GM18867 (cell line): ENCODE results near the gene GALNT18.

ENCODE experiments used
- ATAC-seq: cut with Tn5 transposase; IDR thresholded peaks from one replicate; pipeline ENCODE4 v1.9.1; 2021; ENCODE audit warnings: mild to moderate bottlenecking, moderate library complexity; ENCODE audit not compliant: unreplicated experiment

GALNT18 gene

DNA sequence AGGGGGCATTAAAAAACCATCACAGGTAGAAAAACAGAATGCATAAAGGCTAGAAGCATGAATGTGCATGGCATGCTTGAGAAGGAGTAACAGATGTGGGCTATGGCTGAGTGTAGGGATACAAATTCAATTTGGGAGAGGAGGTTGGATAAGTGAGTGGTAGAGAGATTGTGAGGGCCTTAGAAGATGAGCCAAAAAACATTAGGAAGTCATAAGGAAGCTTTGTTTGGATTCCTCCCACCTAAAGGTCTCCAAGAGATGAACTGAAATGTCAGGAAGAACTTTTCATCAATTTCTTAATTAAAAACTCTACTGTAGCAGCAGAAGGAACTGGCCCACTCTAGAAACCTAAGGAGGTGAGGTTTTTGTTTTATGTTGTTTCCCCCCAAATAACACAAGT, 227.6 kb downstream of the GALNT18 start:
- ATAC-seq = no peak

DNA sequence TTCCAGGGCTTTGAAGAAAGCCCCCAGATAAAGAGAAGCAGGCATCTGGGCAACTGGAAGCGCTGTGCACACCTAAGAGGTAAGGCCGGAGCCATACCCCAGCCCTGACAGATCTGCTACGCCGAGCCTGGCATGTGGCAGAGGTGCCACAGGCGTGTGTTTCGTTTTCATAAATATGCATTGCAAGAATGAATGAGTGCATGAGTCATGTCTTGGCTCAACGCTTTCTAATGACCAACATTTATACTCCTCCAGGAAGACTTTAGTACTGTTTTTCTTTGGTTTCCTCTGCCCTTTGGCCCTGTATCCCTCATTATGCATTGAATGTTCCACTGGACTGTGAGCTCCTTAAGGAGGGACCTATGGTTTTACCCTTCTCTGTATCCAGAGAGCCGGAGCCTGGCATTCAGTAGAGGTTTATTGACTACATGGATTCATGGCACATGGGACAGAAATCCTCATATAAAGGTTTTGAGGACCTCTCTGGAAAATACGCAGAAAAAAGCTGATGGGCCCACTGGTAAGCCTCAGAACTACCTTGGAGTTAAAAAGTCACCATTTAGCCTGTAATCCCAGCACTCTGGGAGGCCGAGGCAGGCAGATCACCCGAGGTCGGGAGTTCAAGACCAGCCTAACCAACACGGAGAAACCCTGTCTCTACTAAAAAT, 229.9 kb downstream of the GALNT18 start:
- ATAC-seq = no peak

DNA sequence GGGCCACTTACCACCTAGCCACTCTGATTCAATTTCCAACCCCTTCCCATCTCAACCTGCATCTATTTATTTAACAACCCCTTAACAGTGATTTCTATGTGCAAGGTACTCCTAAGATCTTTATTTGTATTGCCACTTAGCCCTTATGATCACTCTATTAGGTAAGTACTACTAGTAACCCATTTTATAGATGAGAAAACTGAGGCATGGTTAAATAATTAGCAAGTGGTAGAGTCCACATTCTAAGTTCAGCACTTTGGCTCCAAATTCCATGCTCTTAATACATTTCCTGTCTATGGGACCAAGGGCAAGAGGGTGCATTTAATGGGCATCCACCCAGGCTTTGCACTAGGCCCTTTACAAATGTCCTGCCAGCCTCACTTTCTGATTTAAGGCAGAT, 230.6 kb downstream of the GALNT18 start:
- no peak for ATAC-seq

DNA sequence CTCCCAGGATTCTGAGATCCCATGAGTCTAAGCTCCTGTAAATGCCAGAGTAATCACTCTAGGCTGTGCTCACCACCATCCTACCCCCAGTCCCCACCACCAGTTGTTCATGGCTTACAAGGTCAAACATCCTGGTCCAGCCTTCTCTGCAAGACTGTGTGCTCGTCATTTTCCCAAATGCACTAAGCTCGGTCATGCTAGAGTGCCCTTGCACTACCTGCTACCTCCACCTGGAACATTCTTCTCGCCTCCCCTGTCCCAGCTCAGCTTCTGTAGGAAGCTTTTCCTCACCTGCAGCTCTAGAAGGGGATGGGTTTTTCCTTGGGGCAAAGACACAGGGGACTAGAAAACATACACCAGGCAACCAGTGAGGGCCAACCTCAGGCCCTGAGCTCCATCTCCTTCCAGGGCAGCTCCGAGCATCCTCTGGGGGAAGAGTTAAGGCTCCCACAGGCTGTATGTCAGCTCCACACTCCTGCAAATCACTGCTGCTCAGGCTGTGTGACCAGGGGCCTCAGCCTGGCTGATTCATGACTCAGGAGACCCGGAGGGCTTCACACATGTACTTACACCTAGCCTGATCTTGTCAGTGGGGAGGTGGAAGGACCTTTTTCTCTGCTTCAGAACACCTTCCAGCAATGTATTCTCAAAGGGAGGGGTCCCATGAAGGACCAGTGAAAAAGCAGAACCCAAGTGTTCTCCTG, 231.6 kb downstream of the GALNT18 start:
- no peak for ATAC-seq

DNA sequence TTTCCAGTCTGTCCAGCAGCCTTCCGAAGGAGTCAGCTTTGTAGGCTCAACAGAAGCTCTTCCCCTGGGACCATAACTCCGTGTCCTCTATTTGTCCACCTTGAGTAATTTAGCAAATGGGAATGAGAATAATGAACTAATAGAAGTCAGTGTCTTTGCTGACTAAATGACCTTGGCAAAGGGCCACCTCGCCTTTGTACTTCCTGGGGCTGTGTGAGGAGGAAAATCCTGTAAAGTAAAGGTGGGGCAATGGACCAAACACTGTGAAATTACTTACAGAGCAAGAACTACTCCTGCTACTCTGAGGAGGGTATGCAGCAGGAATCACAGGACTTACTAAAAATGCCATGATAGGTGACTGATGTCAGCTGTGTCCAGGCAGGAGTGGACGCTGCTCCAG, 232.6 kb downstream of the GALNT18 start:
- no peak for ATAC-seq

DNA sequence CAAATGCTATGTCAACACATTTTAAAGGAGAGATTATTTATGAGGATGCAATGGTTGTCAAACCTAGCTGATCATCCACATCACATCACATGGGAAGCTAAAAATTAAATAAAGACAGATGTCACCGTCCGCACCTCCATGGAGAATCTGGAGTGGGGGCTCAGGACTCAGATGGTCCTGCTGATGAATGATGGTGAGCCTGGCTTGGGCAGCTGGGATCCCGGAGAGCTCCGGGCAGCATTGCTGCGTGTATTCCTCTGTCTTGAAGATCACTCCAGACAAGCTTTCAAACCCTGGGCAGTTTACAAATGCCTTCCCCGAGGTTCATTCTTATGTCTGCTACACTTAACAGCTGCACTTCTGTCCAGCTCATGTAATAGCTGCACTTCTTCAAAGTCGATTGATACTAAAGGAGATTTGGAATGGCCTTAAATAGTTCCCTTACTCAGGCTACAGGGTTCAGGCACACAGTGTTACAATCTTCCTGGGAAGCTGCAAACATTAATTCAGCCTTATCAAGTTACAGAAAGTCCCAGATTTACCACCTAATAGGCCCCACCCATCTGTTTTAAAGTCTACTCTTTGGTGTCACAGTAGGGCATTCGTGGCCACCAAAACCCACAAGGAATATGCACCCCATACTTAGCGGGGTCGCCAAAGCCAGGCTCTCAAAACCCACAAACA, 234.0 kb downstream of the GALNT18 start:
- ATAC-seq = no peak

DNA sequence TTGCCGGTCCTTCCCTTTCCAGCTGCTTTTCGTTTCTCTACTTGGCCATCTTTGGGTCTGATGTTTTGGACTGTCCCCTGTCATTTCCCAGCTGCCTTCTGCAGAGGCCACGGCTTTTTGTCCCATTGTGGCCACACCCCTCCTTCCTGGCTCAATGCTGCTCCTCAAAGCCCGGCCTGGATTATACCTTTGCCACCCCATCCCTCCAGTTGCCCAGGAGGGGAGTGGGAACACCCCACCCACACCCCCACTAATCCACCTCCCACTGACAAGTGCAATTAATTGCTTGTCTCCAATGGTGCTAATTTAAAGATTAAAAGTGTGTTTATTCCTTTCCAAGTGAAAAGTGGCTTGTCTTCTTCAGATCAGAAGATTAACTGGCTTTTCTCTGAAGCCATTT, 234.6 kb downstream of the GALNT18 start:
- no peak for ATAC-seq

DNA sequence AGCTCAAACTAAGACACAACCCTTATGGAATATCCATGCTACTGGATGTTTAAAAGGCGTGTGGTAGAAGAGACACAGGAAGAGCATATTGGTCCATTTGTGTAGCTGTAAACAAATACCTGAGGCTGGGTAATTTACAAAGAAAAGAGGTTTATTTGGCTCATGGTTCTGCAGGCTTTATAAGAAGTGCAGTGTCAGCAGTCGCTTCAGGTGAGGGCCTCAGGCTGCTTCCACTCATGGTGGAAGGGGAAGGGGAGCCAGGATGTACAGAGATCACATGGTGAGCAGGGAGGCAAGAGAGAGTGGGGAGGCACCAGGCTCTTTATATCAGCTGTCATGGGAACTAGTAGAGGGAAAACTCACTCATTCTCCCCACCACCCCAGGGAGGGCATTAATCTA, 237.0 kb downstream of the GALNT18 start:
- no peak for ATAC-seq

DNA sequence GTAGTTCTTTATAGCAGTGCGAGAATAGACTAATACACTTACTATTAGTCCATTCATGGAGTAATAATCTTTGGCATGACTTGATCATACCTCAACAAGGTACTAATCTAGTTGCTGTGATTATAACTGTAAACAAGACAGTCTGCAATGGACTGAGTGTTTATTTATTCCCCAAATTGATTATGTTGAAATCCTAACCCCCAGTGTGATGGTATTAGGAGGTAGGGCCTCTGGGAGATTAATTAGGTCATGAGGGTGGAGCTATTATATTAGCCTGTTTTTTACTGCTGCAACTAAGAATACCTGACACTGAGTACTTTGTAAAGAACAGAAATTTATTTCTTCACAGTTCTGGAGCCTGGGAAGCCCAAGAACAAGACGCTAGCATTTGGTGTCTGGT, 237.8 kb downstream of the GALNT18 start:
- no peak for ATAC-seq

DNA sequence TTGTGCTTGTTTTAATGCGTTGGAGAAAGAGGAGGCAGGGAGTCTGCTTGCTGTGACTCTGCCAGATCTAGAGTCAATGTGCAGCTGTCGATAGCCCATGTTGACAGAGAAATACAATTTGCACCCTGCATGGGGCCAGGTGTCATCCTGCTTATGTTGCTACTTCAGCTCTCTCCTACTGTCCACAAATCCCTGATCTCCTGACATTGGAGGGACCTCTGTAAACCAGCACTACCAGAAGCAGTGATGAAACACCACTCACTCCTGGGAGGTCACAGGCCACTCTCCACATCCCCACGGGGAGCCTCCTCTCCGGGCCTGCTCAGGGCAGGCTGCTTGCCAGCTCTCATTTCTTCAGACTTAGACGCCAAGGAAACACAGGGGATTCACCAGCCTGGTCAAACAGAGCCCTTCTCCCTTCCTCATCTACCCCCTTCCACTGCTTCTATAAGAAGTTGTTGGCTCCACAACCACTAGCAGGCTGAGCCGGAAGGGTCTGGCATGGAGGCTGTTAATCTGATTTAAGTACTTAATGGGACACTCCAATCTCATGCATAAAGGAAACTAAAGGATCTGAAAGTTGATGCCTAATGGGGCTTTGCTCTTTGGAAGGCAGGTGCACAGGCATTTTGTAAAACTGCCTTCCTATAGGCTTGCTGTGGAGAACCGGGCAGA, 238.8 kb downstream of the GALNT18 start:
- ATAC-seq = no peak

DNA sequence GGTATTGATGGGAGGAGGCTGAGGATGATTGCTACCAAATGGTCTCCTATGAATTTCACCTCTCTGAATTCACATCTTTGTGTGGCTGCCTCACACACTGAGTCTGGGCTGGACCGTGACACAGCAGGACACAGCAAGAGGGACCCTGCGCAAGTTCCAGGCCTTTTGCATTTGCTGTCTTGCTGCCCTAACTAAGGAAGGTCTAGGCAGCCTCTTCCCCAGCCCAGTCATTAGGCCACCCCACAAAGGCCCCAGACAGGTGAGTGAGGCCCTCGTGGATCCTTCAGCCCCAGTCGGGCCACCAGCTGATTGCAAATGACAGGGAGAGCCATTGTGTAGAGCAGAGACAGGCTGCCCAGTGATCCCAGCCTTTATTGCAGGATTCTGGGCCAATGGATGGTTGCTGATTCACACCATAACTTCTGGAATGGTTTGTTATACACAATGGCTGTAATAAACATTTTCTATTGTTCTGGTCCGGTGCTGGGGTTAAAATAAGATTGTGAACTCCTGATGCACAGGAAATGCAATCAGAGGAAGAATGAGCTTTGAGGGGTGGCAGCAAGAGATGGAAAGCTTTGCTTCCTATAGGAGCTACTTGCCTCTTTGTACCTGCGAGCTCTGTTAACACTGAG, 240.2 kb downstream of the GALNT18 start:
- no peak for ATAC-seq

DNA sequence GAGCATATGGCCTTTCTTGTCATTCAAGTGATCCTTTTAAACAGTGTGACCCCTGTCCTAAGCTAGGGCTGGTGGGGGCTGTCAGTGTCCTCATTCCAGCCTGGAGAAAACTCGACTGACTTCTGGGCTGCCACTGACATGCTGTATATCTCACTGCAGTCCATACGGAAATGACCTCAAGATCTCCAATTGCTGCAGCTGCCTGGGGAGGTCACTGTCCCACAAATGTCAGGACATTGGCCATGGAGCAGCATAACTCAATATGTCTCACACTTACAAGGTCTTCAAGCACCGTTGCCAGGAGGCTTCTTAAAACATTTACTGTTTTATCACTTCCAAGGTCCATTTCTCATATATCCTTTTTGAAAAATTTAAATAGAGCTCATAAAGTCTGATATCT, 240.9 kb downstream of the GALNT18 start:
- ATAC-seq = no peak

DNA sequence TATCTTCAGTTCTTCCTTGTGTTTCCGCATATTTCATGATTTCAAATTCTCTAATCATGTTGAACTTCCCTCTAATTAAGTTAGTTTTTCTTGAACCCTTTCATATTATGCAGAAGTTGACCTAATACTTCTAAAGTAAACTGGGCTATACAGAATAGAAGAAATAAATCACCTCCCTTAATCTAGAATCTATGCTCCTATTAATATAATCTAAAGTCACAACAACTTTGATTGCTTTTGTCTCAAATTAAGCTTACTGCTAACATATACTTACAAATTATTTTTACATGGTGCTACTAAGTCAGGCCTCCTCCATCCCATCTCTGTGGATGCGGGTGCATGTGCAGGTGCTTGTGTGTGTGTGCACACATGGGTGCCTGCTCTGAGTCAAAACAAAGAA, 241.5 kb downstream of the GALNT18 start:
- no peak for ATAC-seq

DNA sequence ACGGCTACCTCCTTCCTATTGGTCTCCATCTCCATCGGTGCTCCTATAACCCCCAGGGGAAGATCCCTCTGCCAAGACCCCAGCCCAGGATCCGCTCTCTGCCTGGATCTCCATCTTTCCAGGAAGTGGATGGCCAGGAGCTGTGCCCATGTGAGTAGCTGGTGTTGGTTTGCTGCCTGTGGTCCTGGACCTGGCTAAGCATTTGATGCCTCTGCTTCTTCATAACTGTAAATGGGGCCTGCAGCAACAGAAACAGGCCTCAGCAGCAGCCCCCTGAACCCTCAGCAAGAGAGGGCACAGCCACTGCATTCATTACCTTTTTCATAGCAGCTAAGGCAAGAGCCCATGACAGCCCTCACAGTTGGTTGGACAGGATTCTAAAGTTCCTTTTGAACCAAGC, 242.1 kb downstream of the GALNT18 start:
- ATAC-seq = no peak

DNA sequence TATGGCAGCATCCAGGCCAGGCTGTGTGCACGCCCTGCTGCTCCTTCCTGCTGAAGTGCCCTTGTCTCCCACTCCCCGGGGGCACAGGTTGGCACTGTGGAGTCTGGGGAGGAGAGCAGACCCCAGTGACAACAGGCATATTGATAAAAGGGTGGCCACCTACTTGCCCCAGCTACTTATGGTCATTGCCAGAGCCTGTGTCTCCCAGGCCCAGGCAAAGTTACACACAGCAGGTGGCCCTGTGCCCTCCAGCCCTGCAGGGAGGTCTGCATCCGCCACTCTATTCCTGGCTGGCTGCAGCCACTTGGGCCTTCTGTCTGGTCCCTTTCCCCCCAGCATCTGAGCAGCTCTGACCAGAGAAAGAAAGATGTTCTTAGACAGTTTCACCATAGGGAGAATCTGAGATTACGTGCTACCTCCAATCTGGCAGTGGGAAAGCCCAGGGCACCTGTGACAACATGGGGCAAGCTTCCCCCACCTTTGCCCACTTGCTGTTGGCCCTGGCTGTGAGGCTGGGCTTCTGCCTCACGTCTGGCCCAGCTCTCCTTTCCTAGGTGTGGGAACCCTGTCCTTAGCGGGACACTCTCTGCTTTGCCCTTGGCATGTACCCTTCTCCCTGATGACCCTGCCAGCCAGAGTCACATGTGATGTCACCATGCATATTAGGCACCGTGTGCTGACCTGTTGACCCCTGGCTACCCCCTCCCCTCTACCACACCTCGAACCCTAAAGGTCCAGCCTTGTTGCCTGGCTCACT, 243.4 kb downstream of the GALNT18 start:
- ATAC-seq = no peak

DNA sequence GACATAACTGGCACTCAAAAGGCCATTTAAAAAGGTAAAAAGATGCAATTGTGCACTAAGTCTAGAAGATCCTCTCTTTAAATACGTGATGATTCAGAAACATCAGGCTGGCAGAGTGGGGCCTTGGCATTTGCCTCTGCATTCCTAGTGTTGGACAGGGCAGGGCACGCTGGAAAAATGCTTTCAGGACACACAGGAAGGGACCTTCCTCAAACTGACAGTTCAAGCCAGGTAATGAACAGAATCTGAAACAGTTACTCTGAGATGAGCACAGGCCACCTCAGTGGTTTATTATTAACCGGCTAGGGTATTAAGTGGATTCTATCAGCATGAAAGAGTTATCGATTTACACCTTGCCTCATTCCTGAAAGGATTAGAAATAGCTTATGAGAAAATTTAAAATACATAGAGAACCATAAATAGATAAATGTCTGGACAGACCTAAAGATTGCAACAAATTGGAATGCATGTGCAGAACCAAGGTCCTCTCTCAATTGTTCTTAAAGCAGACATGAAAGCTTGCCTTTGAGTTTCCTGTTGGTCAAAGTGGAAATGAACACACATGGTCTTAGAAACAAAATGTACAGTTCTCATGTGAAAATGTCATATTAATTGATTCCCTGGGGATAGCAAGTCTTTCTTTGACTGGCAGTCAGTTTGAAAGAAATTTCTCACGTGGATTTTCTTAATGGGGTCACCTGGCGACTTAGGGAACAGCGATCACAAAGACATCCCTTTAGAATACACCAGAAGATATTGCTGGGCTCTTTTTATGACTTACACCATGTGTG, 247.3 kb downstream of the GALNT18 start:
- no peak for ATAC-seq

DNA sequence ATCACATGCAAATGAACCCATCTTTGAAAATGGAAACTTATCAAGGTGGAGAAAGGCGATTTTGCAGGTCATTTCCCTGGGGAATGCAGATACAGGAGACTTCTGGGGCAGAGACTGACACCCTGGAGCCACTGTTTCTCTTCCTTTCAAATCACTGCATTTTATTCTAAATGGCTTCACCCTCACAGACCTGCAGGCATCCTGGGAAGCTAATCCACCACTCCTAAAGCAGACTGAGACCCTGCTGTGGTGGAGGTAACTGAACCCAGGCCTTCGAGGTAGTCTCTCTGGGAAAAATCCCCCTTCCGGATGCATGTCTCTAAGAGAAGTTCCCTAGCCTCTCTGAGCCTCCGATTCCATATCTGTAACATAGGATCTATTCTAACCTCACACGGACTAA, 247.9 kb downstream of the GALNT18 start:
- no peak for ATAC-seq

DNA sequence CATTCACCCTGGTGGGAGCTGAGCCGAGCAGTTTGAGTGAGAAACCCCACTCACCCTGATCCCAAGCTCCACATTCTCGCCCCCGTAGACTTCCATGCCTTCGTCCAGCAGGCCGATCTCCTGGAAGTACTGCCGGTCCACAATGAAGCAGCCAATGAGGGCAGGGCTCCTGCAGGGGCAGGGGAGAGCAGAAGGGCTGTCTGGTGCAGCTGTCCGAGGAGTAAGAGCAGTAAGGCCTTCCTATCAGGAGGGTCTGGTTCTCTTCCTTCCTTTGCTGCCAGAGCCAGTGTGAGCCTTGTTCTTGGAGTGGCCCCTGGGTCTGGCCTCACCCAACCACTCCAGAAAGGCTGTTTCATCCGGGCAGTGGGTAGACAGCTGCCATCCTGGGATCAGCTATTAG, 249.3 kb downstream of the GALNT18 start:
- no peak for ATAC-seq

DNA sequence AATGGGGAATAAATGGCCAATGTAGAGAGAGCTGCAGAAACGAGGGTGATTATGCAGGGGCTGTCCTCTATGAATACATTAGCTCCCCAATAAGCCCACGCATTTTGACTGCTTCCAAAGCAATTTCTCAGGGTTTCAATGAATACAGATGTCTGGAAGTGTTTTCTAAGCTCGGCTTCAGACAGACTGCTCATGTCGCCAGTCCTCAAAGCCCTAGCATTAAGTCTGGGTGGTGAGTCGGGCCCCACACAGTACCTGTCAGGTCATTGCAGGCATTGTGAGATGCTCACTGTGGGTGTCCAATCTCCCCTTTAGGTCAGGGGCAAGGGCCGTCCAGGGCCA, 250.9 kb downstream of the GALNT18 start:
- no peak for ATAC-seq
